Stomach (tissue), 9 donors: ENCODE results near the gene NELFE. TPM values are rescaled to one million over a fixed set of nuclear protein-coding genes. Genes with fewer than 3 reads are reported as not detected.
A peak's percentile ranks its signal among the peaks of the same experiment; 100 is the strongest.

Source experiments
- DNase-seq, 2 donors: peaks; one replicate each; pipeline versions ENCODE4 v3.0.0 to v3.0.0-alpha.2; 2013 to 2019
- H3K27ac ChIP-seq, 5 donors: fragments of 200-600 bp in 4 of 5; sonication (generic) in 4 of 5; one replicate each; pipeline ENCODE4 v1.5.1; 2013 to 2019; ENCODE audit warnings: mild to moderate bottlenecking in 1 of 5, moderate library complexity in 1 of 5
- H3K27me3 ChIP-seq, 3 donors: fragments of 200-600 bp; sonication (generic); one replicate each; pipeline ENCODE4 v1.5.1; 2017 to 2019; ENCODE audit warnings: mixed run types in 1 of 3
- H3K36me3 ChIP-seq, 4 donors: fragments of 200-600 bp; sonication (generic); 1 replicate in 3 of 4; 2 replicates in 1 of 4; pipeline ENCODE4 v1.5.1; 2016 to 2019
- H3K4me1 ChIP-seq, 4 donors: fragments of 200-600 bp; sonication (generic); one replicate each; pipeline ENCODE4 v1.5.1; 2016 to 2019
- H3K4me3 ChIP-seq, 4 donors: fragments of 200-600 bp; sonication (generic) in 3 of 4; one replicate each; pipeline ENCODE4 v1.5.1; 2016 to 2019; ENCODE audit warnings: mild to moderate bottlenecking in 1 of 4
- H3K9me3 ChIP-seq, 4 donors: fragments of 200-600 bp; sonication (generic); one replicate each; pipeline ENCODE4 v1.5.1; 2016 to 2019
- CTCF ChIP-seq, 7 experiments: fragments of 450-650 bp in 4 of 7; fragments of 200-600 bp in 3 of 7; sonication (generic) in 3 of 7; IDR thresholded peaks; one replicate each; pipeline ENCODE4 v1.5.1; 2016 to 2019; ENCODE audit warnings: antibody characterized with exemption in 7 of 7, control low read depth in 2 of 7, mild to moderate bottlenecking in 1 of 7
- EP300 ChIP-seq: sonication (generic); formaldehyde crosslinking; IDR thresholded peaks from one replicate; pipeline ENCODE4 v1.6.1; 2017; ENCODE audit warnings: antibody characterized with exemption
- POLR2A ChIP-seq, 4 donors: fragments of 450-650 bp; IDR thresholded peaks; one replicate each; pipeline ENCODE4 v1.6.1; 2016; ENCODE audit warnings: antibody characterized with exemption in 4 of 4, control low read depth in 2 of 4, mild to moderate bottlenecking in 1 of 4, moderate library complexity in 1 of 4
- POLR2AphosphoS5 ChIP-seq, 3 donors: sonication (generic); formaldehyde crosslinking; IDR thresholded peaks; one replicate each; pipeline ENCODE4 v1.6.1; 2016; ENCODE audit warnings: antibody characterized with exemption in 3 of 3
- WGBS, 5 donors: extraction: QIAGEN DNeasy Blood & Tissue Kit in 3 of 5; methylation state at CpG; one replicate each; pipeline versions ENCODE4 v1.1.5 to v1.1.7; 2013 to 2018; 5-methylcytosine and 5-hydroxymethylcytosine counted together
- intact Hi-C: fragments of 100-400 bp; cut with DNase I; formaldehyde crosslinking; loops from one replicate; pipeline ENCODE4 v1.15.1; 2023; ENCODE audit warnings: low total_unique reads
- polyA plus RNA-seq, 3 donors: library from polyadenylated mRNA; stranded (reverse); fragments of 200-250 nt; gene quantifications; one replicate each; pipeline ENCODE4 v1.2.3, GENCODE V29; 2013
- total RNA-seq, 5 donors: library from RNA; depleted of rRNA; stranded (reverse); fragments of >200 nt; gene quantifications; one replicate each; pipeline versions ENCODE4 v1.1.0 to v1.2.3, GENCODE V29; 2014 to 2016
- donor health status: healthy with polysubstance abuse.
- donor health status: Bipolar disorder and iron deficiency.
- donor health status: healthy.

Gene NELFE
- total and polyA plus RNA-seq, 8 donors, result 2.9 to 100 (median 51.5) TPM

- 43 to 60% (median 50%) methylated on average over 7 to 9 of the region's 9 CpGs for WGBS, 5 donors
- no peaks in the 10 kb centered on the region for H3K27me3 ChIP-seq
- H3K4me3 ChIP-seq, result peak overlapping the region; percentile 11 to 48 (median 30)
- peaks cover 8 to 37% (median 18%) of the 10 kb centered on the region in 4 donors for H3K4me1 ChIP-seq
- H3K9me3 ChIP-seq, result no peaks in the 10 kb centered on the region
- peaks cover 0 to 11% (median 2%) of the 10 kb centered on the region in 4 donors for H3K36me3 ChIP-seq
- DNase-seq, result no peak
- H3K27ac ChIP-seq, result peak overlapping the region; percentile 71 to 93 (median 86)
- TF ChIP-seq CTCF (IDR thresholded peaks at IDR 0.05) (peak in 1 of 7 experiments; percentile 5), EP300 (no peak)
- intact Hi-C loops, result no loop called here
Measured at GRCh38 chr6:31945154-31945506, 13.6 kb downstream of the NELFE start.

GRCh38 chr6:31943742-31944141 lies 15.0 kb downstream of the NELFE start:
- H3K27me3 ChIP-seq, result no peaks in the 10 kb centered on the region
- no peak overlapping the region for H3K27ac ChIP-seq
- intact Hi-C loops, result no loop called here
- H3K9me3 ChIP-seq, result no peaks in the 10 kb centered on the region
- TF ChIP-seq POLR2AphosphoS5 (IDR thresholded peaks at IDR 0.05) (no peak), CTCF (IDR thresholded peaks at IDR 0.05) (no peak), POLR2A (IDR thresholded peaks at IDR 0.05) (no peak), EP300 (no peak)
- H3K36me3 ChIP-seq, result no peaks in the 10 kb centered on the region
- 81 to 94% (median 89%) methylated on average over 3 of the region's 3 CpGs for WGBS, 5 donors
- DNase-seq, result no peak
- peaks cover 8 to 37% (median 18%) of the 10 kb centered on the region in 4 donors for H3K4me1 ChIP-seq
- H3K4me3 ChIP-seq, result no peak overlapping the region

GRCh38 chr6:31940256-31940664 lies 18.5 kb downstream of the NELFE start:
- intact Hi-C loops, result no loop called here
- Histone ChIP-seq H3K9me3 (no peaks in the 10 kb centered on the region), H3K27ac (no peak overlapping the region), H3K36me3 (no peaks in the 10 kb centered on the region), H3K4me3 (no peak overlapping the region), H3K4me1 (peaks cover 5 to 11% (median 7%) of the 10 kb centered on the region in 4 donors), H3K27me3 (no peaks in the 10 kb centered on the region)
- DNase-seq, result no peak
- WGBS, 5 donors, result 7 to 17% (median 9%) methylated on average over 6 of the region's 6 CpGs
- TF ChIP-seq EP300, result no peak
- TF ChIP-seq CTCF (IDR thresholded peaks at IDR 0.05), result no peak
- no peak for TF ChIP-seq POLR2A (IDR thresholded peaks at IDR 0.05)
- TF ChIP-seq POLR2AphosphoS5 (IDR thresholded peaks at IDR 0.05), result no peak

GRCh38 chr6:31935823-31936222 lies 22.9 kb downstream of the NELFE start:
- Histone ChIP-seq H3K27ac (no peak overlapping the region), H3K36me3 (no peaks in the 10 kb centered on the region), H3K9me3 (no peaks in the 10 kb centered on the region), H3K4me1 (no peaks in the 10 kb centered on the region), H3K27me3 (no peaks in the 10 kb centered on the region), H3K4me3 (no peak overlapping the region)
- no peak for DNase-seq
- intact Hi-C loops, result no loop called here
- TF ChIP-seq POLR2AphosphoS5 (IDR thresholded peaks at IDR 0.05) (no peak), POLR2A (IDR thresholded peaks at IDR 0.05) (no peak), CTCF (IDR thresholded peaks at IDR 0.05) (no peak), EP300 (no peak)
- 79 to 85% (median 81%) methylated on average over 9 of the region's 9 CpGs for WGBS, 5 donors
